ENCODE data around the gene MYH14.

DNA sequence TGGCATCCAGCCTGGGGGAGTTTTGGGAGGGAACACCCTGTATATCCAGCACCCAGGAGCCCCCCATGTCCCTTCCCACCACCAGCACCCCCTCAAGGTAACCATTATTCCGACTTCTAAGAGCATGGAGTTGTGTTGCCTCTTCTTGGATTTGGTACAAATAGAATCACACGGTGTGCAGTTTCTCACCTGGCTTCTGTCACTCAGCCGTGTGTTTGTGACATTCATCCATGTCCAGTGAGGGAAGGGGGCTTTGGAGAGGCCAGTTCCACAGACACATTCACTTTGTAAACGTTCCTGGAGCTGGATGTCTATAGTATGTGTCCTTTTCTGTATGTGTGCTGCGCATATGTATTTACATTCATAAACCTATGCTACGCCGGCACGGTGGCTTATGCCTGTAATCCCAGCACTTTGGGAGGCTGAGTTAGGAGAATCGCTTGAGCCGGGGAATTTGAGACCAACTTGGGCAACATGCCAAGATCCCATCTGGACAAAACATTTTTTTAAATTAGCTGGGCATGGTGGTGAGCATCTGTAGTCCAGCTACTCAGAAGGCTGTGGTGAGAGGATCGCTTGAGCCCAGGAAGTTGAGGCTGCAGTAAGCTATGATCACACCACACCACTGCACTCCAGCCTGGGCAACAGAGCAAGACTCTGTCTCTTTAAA, 36.6 kb downstream of the MYH14 start:
- TF ChIP-seq, protein P1, sequence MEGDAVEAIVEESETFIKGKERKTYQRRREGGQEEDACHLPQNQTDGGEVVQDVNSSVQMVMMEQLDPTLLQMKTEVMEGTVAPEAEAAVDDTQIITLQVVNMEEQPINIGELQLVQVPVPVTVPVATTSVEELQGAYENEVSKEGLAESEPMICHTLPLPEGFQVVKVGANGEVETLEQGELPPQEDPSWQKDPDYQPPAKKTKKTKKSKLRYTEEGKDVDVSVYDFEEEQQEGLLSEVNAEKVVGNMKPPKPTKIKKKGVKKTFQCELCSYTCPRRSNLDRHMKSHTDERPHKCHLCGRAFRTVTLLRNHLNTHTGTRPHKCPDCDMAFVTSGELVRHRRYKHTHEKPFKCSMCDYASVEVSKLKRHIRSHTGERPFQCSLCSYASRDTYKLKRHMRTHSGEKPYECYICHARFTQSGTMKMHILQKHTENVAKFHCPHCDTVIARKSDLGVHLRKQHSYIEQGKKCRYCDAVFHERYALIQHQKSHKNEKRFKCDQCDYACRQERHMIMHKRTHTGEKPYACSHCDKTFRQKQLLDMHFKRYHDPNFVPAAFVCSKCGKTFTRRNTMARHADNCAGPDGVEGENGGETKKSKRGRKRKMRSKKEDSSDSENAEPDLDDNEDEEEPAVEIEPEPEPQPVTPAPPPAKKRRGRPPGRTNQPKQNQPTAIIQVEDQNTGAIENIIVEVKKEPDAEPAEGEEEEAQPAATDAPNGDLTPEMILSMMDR (conservative IDR thresholded peaks at IDR 0.05; ENCODE audit: low read length), result no peak
- no peak for TF ChIP-seq EZH2phosphoT487 (IDR thresholded peaks at IDR 0.05; ENCODE audit: borderline replicate concordance, low read depth, low read length)
